Activated CD8-positive, alpha-beta memory T cell treated with anti-CD3 and anti-CD28 coated beads, Interleukin-2, amount 50 U/mL, for 24 hours (primary cell): Measurements from ENCODE around the gene MS4A18.
"Not testable (repeated sequence)": the region's sequence is repeated elsewhere in the genome, so short reads cannot be mapped to it uniquely, and the experiment has no call there.

Source experiments
- DNase-seq: peaks from one replicate; pipeline ENCODE4 v3.0.0-alpha.2; 2020; ENCODE audit errors: extremely low read depth

MS4A18 gene

DNA sequence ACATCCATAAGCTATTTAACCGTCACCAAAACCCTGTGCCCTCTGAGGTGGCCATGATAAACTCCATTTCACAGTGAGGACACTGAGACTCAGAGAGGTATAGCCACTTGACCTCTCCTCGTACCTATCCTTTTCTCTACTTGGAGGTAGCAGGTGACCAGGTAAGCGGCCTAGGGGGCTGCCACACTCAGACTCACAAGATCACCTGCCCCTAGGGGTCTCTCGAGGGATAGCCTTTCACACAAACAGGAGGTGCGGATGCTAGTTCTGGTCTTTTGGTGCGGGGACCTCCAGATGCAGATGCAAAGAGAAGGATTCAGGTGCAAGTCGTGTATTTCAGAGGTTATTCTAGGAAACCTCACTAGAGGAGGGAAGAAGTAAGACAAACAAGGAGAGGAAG is 14.6 kb downstream of the MS4A18 start:
- no peak for DNase-seq

DNA sequence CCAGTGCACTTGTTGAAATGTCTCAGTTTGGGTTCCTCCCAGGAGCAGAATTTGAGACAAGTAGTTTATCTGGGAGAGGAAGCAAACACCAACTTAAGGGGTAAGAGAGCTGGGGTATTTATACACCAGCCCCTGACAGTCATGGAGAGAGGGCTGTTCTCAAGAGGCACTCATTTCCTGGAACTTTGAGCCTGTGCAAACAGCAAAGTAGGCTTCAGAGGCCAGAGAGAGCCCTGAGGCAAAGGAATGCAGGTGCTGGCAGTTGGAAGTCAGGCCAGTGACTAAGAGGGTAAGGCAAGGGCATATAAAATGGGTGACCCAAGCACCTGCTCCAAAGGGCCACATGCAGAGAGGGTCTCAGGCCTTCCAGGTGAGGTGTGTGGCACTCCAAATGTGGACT is 16.1 kb downstream of the MS4A18 start:
- no peak for DNase-seq

- DNase-seq, result no peak
These were observed 16.9 kb downstream of the MS4A18 start for GRCh38 chr11:60741421-60741820.

DNA sequence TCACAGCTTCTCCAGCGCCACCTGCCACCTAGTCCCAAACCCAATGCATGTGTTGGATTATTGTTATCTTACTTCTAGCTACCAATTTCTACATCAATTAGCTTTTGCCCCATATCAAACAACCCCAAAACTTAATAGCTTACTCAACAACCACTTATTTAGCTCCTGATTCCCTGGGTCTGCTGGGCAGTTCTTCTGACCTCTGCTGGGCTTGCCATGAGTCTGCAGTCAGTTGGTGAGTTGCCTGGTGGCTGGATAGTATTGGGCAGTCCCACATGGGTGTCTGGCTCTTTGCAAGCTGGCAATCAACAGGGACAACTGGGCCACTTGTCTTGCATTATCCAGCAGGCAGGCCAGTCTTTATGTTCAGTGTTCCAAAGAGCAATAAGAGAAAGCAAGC is 18.5 kb downstream of the MS4A18 start:
- no peak for DNase-seq

GRCh38 chr11:60744114-60744513 is 19.6 kb downstream of the MS4A18 start:
- DNase-seq, result no peak

GRCh38 chr11:60747359-60747873 is 22.9 kb downstream of the MS4A18 start:
- no peak for DNase-seq

GRCh38 chr11:60748225-60748624 is 23.7 kb downstream of the MS4A18 start:
- no peak for DNase-seq

DNA sequence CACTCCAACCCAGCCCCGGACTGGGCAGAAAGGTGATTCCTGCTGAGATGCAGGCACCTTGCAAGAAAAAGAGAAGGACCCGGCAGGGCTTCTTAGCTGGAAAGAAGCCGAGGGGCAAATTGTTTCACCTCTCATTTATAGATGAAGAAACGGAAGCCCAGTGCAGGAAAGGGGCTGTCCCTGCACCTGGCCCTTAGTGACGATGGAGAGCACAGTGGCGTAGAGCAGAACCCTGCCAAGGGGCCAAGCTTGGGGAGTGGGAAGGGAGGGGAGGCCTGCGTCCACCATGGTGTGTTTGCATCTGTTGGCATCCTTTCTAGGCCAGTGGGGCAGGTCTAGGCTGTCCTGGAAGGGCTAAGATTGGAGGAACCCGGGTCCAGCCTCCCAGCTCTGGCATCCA is 24.3 kb downstream of the MS4A18 start:
- no peak for DNase-seq

GRCh38 chr11:60750911-60751310 is 26.4 kb downstream of the MS4A18 start:
- no peak for DNase-seq

DNA sequence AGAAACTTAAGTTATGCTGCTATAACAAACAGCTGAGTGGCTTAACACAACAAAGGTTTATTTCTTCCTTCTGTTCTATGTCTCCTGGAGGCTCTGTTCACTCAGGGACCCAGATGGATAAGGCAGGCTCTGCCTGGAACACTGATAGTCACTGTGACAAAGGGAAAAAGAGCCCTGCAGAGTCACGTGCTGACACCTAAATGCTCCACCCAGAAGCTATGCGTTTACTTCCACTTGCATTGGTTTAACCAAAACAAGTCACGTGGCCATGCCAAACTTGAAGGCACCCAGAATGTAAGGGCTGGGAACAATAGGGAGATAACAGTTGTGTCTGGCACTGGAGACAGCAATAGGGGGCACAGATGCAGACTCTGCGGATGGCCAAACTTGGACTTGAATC is 28.8 kb downstream of the MS4A18 start:
- no peak for DNase-seq

- DNase-seq, result no peak
These were observed 30.4 kb downstream of the MS4A18 start for GRCh38 chr11:60754887-60755286.

DNA sequence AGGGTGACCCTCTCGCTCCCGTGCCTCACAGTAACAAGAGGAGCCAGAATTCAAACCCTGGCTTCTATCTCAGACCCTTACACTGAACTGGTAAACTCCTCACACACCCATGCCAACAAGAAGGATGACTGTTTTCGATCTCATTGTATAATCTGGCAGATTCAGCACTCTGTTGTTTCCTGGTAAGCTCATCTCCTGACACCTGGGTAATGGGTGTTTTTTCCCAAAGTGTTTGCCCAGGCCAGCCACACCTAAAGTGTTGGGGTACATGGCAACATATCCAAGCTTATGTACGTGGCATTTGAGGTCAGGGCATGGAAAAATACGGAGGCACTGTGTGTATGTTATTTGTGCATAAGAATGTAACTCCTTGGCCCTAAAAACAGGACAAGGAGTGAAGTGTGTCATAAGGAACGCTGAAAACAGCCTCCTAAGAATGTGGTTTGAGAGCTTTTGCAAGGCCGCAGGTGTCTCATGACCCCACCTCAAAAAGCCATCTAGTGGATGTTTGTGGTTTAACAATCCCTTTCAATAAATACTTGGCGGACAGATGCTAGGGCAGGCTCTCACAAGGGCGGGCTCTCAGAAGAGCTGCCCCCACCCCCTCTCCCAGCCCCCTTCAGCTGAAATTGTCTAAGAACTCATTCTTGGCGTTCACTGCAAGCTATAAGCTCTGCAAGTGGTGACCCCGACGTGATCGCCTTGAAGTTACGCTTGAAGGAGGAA is 31.9 kb downstream of the MS4A18 start, which contains the start of gene MS4A15:
MS4A15 (plus strand) TSS at position 561 of the 726 bp plus-strand sequence. CDS start 6,867 bp downstream, outside the sequence.
- DNase-seq, result no peak

- no peak for DNase-seq
These were observed 32.8 kb downstream of the MS4A18 start for GRCh38 chr11:60757231-60757800.

- DNase-seq, result not testable (repeated sequence)
These were observed 34.2 kb downstream of the MS4A18 start for GRCh38 chr11:60758671-60759070.

GRCh38 chr11:60759438-60760225 is 35.1 kb downstream of the MS4A18 start:
- DNase-seq, result not testable (repeated sequence)

GRCh38 chr11:60761436-60762190 is 37.1 kb downstream of the MS4A18 start:
- DNase-seq, result no peak

- DNase-seq, result no peak
These were observed 38.6 kb downstream of the MS4A18 start for GRCh38 chr11:60762851-60763691.

DNA sequence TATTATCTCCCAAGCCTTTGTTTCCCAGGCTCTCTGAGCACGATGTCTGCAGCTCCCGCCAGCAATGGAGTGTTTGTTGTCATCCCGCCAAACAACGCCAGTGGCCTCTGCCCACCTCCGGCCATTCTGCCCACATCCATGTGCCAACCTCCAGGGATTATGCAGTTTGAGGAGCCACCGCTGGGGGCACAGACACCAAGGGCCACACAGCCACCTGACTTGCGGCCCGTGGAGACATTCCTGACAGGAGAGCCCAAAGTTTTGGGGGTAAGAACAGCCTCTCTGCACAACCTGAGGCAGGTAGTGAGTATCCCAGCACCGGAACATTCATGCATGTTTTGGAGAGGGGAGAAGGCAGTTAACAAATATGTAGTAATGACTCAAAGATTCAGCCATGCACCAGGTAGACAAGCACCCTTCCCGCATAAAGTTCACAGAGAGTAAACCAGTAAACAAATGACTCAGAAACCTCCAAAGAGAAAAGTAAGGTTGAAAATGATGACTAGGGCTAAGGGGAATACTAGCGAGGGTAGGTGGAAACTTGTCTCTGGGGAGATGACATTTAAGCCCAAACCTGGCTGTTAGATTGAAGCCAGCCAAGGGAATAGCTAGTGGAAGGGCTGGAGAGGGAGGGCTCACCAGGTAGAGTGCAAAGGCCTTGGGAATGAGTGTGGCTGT is 39.3 kb downstream of the MS4A18 start:
- DNase-seq, result no peak

- DNase-seq, result no peak
These were observed 40.4 kb downstream of the MS4A18 start for GRCh38 chr11:60764879-60765278.

GRCh38 chr11:60765355-60765754 is 40.8 kb downstream of the MS4A18 start:
- DNase-seq, result no peak
